NCI-H2171 (cell line): ENCODE results near the gene KATNBL1.
"Not testable (repeated sequence)": the region's sequence is repeated elsewhere in the genome, so short reads cannot be mapped to it uniquely, and the experiment has no call there.

Experiments
- DNase-seq: peaks from one replicate; lab custom pipeline; 2025; lab: John Stamatoyannopoulos, UW

KATNBL1 gene

DNA sequence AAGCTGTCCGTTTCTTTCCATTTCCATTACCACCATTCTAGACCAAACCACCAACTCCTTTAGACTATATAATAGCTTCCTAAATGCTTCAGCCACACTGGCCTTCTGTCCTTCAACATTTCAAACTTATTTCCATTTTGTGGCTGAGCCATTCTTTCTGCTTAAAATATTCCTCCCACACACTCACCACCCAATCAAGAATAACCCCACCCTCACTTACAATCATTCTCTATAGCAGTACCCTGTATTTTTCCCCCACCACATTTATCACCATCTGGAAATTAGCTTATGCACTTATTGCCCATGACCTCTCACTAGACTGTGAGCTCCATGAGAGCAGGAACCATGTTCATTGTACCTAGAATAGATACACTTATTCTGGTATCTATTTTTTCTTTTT lies 6.6 kb downstream of the KATNBL1 start:
- no peak for DNase-seq

DNA sequence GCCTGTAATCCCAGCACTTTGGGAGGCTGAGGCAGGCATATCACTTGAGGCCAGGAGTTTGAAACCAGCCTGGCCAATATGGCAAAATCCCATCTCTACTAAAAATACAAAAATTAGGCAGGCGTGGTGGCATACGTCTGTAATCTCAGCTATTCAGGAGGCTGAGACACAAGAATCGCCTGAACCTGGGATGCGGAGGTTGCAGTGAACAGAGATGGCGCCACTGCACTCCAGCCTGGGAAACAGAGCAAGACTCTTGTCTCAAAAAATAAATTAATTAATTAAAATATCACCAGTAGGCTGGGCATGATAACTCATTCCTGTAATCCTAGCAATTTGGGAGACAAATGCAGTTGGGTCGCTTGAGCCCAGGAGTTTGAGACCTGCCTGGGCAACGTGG lies 16.6 kb downstream of the KATNBL1 start:
- DNase-seq = not testable (repeated sequence)

DNA sequence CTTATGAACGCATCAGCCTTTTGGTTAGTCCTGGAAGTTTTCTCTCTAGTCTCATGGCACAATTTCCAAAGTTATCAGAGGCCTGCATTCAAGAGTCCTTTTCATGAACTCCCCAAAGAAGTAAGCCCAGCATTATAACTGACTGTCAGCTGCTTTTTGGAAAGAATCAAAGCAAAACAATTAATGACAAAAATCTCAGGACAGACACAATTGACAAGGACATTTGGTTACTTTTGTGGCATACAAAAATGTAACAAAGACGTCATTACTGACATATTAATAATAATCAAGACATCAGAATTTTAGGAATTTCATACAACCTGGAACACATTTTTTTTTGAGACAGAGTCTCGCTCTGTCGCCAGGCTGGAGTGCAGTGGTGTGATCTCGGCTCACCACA lies 21.2 kb downstream of the KATNBL1 start:
- no peak for DNase-seq

DNA sequence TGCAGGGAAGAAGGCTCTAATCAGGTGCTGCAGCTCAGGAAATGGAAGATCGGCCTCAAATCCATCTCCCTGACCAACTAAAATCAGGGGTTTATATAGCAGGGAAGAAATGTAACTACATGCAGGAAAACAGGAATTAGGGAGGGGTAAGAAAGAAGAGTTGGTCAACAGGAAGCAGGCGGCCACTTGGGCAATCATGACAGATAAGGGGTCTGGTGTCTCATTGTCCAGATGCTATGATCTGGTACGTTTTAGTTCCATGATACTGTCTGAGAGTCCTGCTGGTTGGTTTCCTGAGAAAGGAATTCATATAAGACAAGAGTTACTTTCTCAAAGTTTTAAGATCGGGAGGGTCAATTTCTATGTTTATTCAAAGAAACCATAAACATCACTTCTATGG lies 24.2 kb downstream of the KATNBL1 start:
- DNase-seq = no peak

DNA sequence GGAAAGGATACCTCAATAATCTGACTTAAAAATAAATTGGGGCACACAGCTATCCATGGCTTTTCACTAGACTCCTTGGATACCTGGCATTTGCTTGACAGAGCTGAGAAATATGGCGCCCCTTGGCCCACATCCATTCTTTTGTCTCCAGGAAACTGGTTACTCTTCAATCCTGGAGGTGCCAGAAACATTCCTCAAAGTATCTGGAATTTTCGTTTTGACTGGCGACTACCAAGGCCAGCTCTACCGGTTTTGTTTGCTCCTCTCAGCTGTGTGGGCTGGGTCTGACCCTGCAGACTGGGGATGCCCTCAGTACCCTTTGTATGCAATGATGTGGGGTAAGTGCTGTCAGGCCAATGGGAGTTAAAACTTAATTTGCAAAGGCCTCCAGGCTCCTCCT lies 27.0 kb downstream of the KATNBL1 start:
- no peak for DNase-seq

DNA sequence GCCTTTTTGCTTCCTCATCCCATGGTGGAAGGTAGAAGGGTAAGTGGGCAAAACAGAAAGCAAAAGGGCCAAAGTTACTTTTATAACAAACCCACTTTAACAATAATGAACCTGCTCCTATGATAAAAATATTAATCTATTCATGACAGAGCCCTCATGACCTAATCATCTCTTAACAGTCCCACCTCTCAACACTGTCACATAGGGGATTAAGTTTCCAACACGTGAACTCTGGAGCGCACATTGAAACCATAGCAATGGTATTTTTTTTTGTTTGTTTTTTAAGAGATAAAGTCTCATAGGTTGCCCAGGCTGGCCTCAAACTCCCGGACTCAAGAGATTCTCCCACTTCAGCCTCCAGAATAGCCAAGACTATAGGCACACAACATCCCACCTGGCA lies 30.7 kb downstream of the KATNBL1 start:
- DNase-seq = no peak

DNA sequence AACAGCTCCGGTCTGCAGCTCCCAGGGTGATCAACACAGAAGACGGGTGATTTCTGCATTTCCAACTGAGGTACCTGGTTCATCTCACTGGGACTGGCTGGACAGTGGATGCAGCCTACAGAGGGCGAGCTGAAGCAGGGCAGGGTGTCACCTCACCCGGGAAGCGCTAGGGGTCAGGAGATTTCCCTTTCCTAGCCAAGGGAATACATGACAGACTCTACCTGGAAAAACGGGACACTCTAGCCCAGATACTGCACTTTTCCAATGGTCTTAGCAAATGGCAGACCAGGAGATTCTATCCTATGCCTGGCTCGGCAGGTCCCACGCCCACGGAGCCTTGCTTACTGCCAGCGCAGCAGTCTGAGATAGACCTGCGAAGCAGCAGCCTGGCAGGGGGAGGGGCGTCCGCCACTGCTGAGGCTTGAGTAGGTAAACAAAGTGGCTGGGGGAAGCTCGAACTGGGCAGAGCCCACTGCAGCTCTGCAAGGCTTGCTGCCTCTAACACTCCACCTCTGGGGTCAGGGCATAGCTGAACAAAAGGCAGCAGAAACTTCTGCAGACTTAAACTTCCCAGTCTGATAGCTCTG lies 43.8 kb downstream of the KATNBL1 start:
- DNase-seq = not testable (repeated sequence)

DNA sequence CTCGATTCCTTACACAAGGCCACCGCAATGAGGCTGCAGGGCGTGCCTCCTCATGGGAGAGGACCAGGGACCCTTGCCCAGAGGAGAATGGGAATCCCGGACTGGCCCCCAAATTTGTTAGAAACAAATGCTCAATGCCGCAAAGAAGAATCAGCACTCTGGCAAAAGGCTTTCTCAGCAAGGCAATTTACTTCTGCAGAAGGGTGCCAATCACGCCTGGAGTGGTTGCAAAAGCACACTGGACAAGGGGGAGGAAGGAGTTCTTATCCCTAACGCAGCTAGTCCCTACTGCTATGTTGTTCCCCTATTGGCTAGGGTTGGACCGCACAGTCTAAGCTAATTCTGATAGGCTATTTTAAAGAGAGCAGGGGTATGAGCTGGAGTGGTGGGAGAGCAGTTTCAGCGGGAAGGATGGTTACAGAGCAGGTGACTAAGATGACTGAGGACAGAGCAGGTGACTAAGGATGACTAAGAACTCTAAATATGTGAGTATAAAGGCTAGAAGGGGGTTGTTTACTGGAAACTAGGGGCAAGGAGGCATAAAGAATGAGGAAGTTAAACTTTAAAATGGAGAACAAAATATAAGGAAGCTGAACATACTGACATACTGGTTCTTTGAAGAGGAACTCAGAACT lies 48.5 kb downstream of the KATNBL1 start:
- DNase-seq = no peak

DNA sequence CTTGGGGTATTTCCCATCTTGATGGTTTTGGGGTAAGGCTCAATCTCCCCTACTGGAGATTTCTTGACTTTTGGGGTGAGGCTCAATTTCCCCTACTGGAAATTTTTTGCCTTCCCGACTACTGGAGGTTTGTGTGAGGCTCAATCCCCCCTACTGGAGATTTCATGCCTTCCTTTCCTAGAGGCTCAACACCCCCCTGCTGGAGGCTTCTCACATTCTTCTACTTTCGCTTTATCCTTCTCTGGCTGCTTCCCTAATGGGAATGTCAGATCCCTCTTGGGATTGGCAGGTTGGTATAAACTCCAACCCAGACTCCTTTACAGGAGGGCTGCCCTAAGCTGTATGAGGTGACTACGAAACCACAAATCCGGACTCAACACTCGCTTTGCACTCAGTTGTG lies 49.2 kb downstream of the KATNBL1 start:
- no peak for DNase-seq

DNA sequence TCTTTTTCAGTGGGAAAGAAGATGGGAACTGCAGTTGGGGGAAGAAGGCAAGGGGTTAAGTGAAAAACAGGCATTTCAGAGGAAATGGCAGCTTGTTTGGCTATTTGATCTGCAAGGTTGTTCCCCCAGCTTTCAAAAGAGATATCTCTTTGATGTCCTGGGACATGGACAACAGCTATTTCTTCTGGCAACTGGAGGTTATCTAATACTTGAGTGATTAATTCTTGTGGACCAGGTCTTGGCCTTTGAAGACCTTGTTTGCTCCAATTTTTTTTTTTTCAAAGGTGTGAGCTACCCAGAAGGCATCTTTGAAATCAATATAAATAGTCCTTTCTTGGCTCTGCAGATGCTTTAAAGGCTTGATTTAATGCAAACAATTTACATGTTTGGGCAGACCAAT lies 51.5 kb downstream of the KATNBL1 start:
- no peak for DNase-seq

DNA sequence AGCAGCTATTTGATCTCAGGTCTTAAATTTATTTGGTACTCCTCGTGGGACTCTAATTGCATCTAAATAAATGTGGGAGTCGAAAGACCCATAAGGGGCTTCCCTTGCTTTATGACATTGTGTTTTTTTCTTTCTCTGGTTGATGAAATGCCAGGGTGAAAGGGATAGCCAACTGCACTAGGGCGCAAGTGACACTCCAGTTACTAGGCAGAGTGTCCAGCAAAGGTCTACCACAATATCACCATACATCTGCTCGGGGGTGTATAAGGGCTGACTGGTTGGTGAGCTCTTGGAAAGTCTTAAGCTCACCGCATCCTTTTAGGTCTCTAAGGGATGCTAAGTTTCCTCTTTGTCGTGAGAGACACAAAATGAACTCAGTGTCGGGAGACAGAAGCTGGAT lies 54.0 kb downstream of the KATNBL1 start:
- DNase-seq = no peak

DNA sequence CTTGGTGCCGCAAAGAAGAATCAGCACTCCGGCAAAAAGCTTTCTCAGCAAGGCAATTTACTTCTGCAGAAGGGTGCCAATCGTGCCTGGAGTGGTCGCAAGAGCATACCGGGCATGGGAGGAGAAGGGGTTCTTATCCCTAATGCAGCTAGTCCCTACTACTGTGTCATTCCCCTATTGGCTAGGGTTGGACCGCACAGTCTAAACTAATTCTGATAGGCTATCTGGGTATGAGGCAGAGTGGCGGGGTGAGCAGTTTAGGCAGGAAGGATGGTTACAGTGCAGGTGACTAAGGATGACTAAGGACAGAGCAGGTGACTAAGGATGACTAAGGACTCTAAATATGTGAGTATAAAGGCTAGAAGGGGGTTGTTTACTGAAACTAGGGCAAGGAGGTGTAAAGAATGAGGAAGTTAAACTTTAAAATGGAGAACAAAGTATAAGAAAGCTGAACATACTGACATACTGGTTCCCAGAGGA lies 55.1 kb downstream of the KATNBL1 start:
- DNase-seq = no peak

DNA sequence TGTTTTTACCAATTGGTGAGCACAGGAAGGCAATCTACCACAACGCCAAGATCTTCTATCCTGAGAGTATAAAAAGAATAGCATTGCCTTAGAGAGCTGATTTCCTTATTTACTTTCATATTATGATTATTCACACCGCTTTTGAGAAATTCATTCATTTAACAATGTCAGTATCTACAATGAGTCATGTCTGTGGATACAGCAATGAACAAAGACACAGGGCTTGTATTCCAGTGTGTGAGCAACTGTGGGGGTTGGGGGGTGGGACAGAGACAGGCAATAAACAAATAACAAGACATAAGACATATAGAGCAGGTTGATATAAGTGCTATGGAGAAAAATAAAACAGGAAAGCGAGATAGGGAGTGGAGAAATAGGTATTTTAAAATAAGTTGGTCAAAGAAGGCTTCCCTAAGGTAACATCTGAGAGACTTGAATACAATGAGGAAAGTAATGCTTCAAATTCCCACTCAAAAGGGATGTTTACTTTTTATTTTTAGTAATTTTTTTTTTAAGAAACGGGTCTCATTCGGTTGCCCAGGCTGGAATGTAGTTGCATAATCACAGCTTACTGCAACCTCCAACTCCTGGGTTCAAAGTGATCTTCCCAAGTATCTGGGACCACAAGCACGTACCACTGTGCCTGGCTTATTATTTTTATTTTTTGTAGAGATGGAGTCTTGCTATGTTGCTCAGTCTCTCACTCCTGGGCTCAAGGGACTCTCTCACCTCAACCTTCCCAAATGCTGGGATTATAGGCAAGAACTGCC lies 62.3 kb downstream of the KATNBL1 start:
- no peak for DNase-seq

DNA sequence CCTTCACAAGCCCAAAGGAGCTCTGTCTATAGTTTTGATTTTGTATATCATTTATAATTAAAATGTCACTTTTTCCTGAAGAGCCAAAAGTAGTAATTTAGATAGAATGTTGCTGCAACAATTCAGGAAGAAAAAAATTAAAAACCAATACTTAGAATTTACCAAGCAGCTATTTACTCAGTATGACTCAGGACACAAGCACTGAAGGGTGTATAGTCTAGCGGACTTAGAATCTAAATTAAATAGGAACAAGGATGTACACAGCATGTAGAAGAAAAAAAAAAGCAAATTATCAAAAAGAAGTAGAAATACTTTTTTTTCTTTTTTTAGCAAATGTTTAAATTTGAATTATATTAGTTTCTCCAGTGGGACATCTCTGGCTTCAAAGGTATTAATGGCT lies 76.4 kb downstream of the KATNBL1 start:
- no peak for DNase-seq

DNA sequence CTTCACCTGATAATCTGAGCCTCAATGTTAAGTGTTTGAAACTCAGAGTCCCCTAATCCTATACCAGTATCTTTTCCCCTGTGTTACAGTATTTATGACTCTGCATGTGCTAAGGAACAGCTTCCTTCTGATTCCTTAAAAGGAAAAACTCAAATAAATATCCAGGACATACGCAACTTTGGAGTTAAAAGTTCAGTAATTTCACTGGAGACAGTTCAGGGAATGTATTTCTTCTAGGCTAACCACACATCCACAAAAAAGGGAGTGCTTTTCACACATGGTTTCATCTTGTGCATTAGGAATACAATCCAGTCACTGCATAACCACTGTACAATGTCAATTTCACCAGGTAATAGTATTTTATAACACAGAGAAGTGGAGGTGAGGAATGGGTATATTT lies 77.0 kb downstream of the KATNBL1 start:
- DNase-seq = no peak

DNA sequence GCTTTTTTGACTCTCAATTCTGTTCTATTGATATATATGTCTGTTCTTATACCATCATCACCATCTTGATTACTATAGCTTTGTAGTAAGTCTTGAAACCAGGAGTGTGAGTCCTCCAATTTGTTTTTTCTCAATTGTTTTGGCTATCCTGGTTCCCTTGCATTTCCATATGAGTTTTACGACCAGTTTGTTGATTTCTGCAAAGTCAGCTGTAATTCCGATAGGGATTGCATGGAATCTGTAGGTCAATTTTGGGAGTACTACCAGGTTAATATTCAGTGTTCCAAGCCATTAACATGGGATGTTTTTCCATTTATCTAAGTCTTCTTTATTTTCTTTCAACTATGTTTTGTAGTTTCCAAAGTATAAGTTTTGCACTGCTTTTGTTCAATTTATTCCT lies 81.0 kb downstream of the KATNBL1 start:
- no peak for DNase-seq

DNA sequence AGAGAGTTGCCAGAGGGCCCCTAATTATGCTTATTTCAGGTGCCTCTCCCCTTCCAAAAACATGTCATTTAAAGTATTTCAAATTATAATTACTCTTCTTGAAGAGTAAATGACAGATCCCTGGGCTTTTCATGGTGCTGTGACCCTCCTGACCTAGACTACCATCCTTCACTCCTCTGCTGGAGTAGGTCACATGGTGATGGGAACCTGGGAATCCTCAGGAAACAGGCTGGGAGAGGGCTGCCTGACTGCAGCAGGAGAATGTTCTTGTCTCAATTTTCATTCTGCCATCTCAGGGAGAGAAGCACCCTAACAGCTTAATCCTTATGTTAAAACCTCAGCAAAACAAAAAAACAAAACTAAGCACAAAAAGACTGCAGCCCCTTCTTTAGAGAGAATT lies 83.4 kb downstream of the KATNBL1 start:
- DNase-seq = no peak

DNA sequence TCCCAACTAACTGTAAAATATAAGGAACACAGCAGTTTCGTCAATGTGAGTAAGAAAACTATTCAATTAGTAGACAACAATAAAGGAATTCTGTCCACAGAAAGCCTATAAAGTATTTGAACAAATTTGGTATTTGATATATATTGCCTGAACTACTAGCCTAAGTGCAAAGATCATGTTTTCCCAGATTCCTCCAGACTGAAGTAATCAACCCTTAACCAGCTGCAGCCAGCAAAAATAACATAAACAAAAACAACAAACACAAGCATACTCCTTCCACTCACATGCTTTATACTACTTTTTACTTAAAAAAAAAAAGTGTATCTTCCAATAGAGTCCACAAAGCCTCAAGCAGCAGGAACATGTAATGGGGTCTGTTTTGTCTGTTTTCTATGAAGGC lies 84.0 kb downstream of the KATNBL1 start:
- no peak for DNase-seq

DNA sequence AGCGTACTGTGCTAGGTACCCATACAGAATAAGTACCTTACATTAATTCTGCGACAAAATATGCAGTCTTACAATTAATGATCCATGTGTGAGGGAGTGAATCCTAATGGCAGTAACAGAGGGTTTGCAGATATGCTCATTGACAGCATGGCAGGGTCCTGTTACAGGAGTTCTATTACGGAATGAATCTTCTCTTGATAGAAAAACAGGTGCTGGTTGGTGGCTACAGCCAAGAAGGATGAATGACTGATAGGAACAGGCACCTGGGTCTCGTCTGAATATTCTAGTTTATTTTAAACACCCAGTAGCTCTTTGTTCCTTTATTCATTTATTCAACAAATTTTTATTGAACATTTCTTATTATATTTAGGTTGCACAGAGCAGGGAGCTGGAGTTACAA lies 85.2 kb downstream of the KATNBL1 start:
- no peak for DNase-seq

DNA sequence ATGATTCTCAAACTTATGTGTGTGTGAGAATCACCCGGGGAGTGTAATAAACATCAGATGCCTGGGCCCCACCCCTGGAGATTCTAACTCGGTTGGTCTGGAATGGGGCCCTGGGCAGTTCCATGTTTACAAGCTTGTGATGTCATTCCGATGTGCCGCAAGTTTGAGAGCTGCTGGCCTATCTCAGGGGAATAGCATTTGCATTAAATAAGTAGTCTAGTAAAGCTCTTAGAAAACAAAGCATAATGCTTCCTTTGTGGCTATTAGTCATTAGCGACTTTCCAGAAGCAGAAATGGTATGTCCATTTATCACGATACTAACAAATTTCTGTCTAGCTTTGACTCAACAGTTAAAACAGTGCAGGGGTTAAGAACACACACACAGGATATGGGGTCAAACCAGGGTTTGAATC lies 87.1 kb downstream of the KATNBL1 start:
- DNase-seq = no peak

DNA sequence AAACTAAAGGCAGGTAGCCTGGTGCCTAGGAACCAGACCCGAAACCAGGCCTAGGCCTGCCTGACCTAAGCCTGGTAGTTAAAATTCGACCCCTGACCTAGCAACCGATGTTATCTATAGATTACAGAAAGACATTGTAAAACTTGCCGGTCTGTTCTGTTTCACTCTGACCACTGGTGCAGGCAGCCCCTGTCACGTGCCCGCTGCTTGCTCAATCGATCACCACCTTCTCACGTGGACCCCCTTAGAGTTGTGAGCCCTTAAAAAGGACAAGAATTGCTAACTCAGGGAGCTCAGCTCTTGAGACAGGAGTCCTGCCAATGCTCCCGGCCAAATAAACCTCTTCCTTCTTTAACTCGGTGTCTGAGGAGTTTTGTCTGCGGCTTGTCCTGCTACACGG lies 88.1 kb downstream of the KATNBL1 start:
- DNase-seq = not testable (repeated sequence)

DNA sequence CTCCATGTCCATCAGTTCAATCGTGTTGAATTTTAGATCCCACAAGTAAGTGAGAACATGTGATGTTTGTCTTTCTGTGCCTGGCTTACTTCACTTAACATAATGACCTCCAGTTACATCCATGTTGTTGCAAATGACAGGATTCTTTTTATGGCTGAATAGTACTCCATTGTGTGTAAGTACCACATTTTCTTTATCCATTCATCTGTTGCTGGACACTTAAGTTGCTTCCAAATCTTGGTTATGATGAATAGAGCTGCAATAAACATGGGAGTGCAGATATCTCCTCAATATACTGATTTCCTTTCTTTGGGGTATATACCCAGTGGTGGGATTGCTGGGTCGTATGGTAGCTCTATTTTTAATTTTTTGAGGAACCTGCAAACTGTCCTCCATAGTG lies 89.5 kb downstream of the KATNBL1 start:
- DNase-seq = not testable (repeated sequence)

DNA sequence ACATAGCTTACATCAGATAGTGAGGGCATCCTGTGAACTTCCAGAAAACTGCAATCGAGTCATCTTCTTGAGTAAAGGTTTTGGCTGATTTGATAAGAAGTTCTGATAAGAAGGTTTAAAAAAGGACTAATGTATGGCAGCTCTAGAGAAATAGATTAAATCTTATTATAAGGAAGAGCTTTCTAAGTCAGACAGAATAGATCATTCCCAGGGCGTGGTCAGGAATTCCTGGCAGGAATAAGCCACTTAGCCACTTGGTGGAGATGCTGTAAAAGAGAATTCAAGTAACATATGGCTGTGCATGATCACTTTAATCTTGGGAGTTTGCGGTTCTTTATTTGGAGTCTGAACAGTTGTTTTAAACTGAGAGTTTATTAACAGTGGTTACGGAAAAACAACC lies 90.6 kb downstream of the KATNBL1 start:
- peak; percentile 6 for DNase-seq
